GM18907 (cell line): ENCODE results near the gene KCNJ14.

ENCODE experiments used
- ATAC-seq: cut with Tn5 transposase; IDR thresholded peaks from one replicate; pipeline ENCODE4 v1.9.1; 2021; ENCODE audit warnings: mild to moderate bottlenecking, moderate library complexity; ENCODE audit not compliant: unreplicated experiment

Gene KCNJ14

GRCh38 chr19:48469934-48470680 is 14.7 kb downstream of the KCNJ14 start:
- ATAC-seq: no peak

DNA sequence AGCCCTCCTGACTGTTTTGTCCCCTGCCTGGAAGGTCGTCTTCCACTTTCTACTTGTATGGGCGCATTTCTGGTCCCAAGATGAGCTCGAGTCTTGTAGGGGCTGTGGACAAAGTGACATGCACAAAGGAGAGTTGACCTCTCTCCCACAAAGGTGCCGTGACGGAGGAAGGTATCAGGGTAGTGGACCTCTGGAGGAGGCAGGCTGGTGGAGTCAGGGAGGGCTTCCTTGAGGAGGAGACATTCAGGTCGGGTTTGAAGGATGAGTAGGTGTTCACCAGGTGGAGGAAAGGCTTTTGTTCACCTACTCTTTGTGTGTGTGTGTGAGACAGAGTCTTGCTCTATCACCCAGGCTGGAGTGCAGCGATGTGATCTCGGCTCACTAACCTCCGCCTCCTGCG is 15.5 kb downstream of the KCNJ14 start:
- no peak for ATAC-seq

DNA sequence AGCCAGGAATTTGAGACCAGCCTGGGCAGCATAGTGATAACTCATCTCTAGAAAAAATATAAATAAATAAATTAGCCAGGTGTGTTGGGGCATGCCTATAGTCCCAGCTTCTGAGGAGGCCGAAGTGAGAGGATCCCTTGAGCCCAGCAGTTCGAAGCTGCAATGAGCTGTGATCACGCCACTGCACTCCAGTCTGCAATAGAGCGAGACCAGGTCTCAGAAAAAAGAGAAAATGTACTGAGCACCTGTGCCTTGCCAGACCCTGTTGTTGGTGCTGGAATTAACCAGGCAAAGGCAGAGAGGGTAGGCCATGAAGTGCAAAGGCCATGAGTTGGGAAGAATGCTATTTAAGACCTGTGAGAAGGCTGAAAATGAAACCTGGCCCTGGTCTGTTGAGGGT is 16.5 kb downstream of the KCNJ14 start:
- no peak for ATAC-seq

- no peak for ATAC-seq
Observed at GRCh38 chr19:48473161-48473966, 18.0 kb downstream of the KCNJ14 start.

DNA sequence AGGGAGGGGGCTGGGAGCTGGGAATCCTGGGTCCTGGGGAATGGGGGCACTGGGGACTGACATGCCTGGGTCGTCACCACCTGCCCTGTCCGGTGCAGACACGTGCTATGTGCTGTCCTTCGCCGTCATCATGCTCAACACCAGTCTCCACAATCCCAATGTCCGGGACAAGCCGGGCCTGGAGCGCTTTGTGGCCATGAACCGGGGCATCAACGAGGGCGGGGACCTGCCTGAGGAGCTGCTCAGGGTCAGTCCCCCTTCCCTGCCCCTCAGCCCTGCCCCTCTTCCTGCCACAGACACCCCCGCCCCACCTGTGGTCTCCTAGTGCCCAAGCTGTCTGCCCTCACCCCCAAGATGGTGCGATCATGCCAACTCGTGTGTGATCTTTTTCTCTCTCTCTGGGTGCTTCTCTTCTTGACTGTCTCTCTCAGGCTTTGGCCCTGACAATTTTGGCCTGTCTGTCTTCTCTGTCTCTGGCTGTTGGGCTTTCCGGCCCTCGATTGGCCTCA is 18.8 kb downstream of the KCNJ14 start:
- no peak for ATAC-seq

GRCh38 chr19:48475369-48476068 is 20.1 kb downstream of the KCNJ14 start:
- no peak for ATAC-seq

- no peak for ATAC-seq
Observed at GRCh38 chr19:48476176-48476575, 20.8 kb downstream of the KCNJ14 start.

DNA sequence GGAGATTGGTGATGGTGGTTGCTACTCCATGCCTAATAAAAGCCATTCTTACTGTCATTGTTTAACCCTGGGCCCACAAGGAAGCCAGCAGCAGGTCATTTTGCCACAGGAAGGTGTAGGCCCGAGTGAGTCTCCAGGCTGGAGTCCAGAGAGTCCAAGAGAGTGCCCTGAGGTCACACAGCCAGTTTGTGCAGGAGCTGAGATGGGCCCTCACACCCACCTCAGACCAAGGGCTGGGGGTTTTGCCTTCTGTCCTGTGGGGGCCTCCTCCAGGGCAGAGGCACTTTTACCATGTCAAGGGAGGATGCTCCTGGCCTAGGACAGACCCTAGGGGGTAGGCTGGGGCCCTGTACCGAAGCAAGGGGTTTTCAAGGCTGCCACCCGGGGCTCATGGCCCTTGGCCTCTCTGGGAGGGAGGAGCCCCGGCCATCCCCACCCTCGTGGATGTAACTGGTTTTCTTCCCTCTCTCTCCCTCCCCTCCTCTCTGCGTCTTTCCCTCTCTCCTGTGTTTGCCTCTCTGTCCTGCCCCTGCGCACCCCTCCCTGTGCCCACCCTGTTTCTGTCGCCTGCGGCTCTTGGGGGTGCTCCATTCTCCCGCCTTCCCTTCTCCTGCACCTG is 21.8 kb downstream of the KCNJ14 start:
- no peak for ATAC-seq

DNA sequence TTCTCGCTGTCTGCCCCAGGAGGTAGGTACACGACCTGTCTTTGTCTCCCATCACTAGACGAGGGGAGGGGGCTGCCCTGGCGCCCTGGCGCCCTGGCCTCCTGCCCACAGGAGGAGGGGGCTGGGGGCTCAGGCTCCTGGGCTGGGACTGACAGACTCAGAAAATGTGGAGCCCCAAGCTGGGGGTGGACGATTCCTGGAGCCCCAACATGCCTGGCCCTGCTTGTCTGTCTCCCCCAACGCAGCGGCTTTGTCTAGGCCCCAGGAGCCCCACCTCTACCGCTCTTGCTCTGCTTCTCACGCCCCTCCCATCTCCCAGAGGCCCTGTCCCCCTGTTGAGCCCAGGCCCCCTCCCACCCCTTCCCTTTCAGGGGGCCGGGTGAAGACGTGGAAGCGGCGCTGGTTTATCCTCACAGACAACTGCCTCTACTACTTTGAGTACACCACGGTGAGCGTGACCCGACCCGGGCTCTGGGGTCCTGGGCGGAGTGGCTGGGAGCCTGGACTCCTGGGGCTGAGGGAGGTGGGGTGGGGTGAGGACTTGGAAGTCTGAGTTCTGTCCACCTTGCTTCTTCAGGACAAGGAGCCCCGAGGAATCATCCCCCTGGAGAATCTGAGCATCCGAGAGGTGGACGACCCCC is 22.4 kb downstream of the KCNJ14 start:
- ATAC-seq: no peak

GRCh38 chr19:48478339-48479256 is 23.2 kb downstream of the KCNJ14 start:
- no peak for ATAC-seq

- ATAC-seq: no peak
Observed at GRCh38 chr19:48479686-48480085, 24.3 kb downstream of the KCNJ14 start.

GRCh38 chr19:48480183-48480557 is 24.8 kb downstream of the KCNJ14 start:
- ATAC-seq: no peak

DNA sequence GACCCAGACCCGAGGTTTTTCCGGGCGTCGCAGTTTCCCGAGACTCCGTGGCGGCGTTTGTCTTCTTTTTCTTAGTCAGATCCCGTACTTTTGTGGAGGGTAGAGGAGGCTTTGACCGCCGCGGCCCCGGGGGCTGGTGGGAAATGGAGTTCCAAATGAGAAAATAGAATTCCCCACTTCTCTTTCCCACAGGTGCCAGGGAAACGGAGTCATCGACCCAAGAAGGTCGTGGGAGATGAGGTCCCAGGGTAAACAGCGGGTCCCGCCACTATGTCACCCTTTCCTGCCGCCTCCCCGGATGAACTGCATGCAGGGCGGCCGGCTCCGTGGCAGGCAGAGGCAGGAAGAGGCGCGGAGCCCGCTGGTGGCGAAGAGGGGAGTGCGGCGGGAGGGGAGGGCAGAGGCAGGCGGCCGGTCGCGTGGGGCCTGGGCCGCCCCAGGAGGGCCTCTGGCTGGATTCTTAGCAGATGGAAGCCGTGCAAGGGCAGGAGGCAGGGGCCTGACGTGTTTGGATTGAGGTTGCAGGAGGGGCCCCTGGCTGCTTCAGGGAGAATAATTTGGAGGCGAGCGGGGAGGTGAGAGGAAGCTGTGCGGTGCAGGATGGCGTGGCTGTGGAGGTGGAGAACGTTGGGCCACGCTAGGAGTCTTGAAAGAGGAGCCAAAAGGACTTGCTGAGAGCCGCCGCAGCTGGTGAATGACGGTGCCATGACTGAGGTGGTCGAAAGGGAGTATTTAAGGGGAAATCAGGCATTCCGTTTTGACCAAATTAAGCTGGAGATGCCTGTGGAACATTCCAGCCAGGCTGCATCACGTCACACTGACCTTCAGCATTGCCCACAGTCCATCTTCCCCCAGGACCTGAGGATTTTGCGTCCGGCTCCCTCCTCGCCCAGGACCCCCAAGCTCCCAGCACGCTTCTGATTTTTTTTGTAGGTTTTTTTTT is 25.5 kb downstream of the KCNJ14 start:
- peak; percentile 42 for ATAC-seq

- ATAC-seq: no peak
Observed at GRCh38 chr19:48481846-48482639, 26.7 kb downstream of the KCNJ14 start.

- ATAC-seq: no peak
Observed at GRCh38 chr19:48483301-48483700, 27.9 kb downstream of the KCNJ14 start.

- ATAC-seq: no peak
Observed at GRCh38 chr19:48484247-48484893, 29.0 kb downstream of the KCNJ14 start.

DNA sequence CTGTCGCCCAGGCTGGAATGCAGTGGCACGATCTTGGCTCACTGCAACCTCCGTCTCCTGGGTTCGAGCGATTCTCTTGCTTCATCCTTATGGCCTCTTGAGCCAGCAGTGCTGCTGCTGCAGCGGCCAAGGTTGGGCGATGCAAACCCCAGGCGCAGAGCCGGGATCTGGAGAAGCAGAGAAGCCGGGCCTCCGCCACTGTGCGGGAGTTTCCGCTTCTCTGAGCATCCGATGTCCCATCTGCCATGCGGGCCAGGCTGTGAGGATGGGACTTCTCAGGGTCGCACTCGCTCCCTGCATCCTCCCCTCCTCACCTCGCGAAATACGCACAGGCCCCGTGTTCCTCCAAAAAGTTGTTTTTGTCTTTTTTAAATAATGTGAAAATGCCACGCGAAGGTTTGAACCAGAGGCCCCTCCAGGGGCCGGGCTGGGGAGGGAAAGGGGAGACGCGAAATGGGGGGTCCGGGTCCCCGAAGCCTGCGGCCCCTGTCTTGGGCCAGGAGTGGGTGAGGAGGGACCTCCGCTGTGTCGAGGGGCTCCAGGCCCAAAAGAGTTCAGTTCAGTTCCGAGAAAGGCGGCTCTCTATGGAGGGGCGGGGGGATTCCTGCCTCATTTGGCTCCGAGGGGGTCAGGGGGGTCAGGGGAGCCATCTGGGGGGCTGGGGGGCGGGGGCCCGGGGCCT is 29.7 kb downstream of the KCNJ14 start:
- ATAC-seq: no peak
